ENCODE measurements around the gene CSRNP2. TPM values are rescaled to one million over a fixed set of nuclear protein-coding genes. Genes with fewer than 3 reads are reported as not detected.

Gene CSRNP2
- total and polyA plus RNA-seq, 2 donors (not counting 3 experiments of a cell fraction or from before 2014, with no cell fraction given) = 24.2 to 49.7 TPM

DNA sequence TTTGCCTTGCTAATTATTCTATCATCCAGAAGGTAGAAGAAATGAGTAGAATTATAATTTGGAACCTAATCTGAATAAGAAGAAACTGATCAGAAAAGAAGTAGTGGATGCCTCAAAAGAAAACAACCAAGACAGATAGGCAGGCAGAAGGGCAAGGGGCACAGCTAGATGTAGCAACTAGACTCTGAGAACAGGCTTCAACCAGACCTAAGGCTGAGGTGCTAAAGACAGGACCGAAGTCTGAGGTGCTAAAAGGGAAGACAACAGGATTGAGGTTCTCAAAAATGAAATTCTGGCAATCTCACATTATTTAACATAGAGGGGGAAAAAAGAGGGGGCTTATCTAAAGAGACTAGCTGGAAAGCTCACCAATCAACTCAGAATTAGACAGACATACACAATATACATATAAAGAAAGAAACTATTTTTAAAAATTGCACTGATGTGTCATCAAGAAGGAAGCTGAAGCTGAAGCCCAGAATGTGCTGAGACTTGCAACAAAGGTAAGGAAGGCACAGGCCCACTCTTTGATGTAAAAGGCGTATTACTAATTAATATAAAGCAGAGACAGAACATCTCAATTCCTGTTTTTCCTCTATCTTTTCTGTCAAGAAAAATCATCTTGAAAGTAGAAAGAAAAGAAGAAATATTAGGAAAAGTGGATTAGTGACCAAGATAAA is 43.8 kb upstream of the CSRNP2 start:
- no peaks in the 10 kb centered on the region for H3K9me3 ChIP-seq (replicated peaks; ENCODE audit: control insufficient read depth, insufficient read depth, low read length)
- no TSS peak for BruUV-seq (replicated peaks)
- no peaks in the 10 kb centered on the region for H4K20me1 ChIP-seq (replicated peaks; ENCODE audit: control insufficient read depth, extremely low read depth, insufficient read depth, low read length)
- intact Hi-C loops (cut with micrococcal nuclease) (no loop called here), dilution Hi-C loops (cut with MboI; ENCODE audit: extremely low pct_ligation_motif_present, low sequenced_read_pairs) (no loop called here)
- POLR2A ChIA-PET = no interaction called here
- no peaks in the 10 kb centered on the region for H3K9me1 ChIP-seq (replicated peaks; ENCODE audit: control insufficient read depth, extremely low read depth, insufficient read depth, low read length)
- no peak overlapping the region for H3K9ac ChIP-seq (replicated peaks; ENCODE audit: extremely low read depth, insufficient read depth, low read length)
- CTCF ChIA-PET = no interaction called here
- H3K79me2 ChIP-seq (ENCODE audit: control insufficient read depth, insufficient read depth, low read length) = no peaks in the 10 kb centered on the region
- TF ChIP-seq, protein P1, sequence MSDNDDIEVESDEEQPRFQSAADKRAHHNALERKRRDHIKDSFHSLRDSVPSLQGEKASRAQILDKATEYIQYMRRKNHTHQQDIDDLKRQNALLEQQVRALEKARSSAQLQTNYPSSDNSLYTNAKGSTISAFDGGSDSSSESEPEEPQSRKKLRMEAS (IDR thresholded peaks at IDR 0.05; ENCODE audit: insufficient read depth, insufficient read length) = no peak
- TF ChIP-seq, protein P2, sequence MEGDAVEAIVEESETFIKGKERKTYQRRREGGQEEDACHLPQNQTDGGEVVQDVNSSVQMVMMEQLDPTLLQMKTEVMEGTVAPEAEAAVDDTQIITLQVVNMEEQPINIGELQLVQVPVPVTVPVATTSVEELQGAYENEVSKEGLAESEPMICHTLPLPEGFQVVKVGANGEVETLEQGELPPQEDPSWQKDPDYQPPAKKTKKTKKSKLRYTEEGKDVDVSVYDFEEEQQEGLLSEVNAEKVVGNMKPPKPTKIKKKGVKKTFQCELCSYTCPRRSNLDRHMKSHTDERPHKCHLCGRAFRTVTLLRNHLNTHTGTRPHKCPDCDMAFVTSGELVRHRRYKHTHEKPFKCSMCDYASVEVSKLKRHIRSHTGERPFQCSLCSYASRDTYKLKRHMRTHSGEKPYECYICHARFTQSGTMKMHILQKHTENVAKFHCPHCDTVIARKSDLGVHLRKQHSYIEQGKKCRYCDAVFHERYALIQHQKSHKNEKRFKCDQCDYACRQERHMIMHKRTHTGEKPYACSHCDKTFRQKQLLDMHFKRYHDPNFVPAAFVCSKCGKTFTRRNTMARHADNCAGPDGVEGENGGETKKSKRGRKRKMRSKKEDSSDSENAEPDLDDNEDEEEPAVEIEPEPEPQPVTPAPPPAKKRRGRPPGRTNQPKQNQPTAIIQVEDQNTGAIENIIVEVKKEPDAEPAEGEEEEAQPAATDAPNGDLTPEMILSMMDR (IDR thresholded peaks at IDR 0.05; ENCODE audit: extremely low read depth in 1 of 2, insufficient read depth in 1 of 2, low read depth in 1 of 2, low read length in 2 of 2) = no peak
- TF ChIP-seq JUN (IDR thresholded peaks at IDR 0.05; ENCODE audit: borderline replicate concordance, insufficient read depth, insufficient read length, low read depth) = no peak
- no peak for TF ChIP-seq POLR2A (IDR thresholded peaks at IDR 0.05; ENCODE audit: low read depth, low read length)
- TF ChIP-seq POLR2AphosphoS5 (IDR thresholded peaks at IDR 0.05; ENCODE audit: insufficient read depth, low read depth, low read length) = no peak
- TF ChIP-seq MYC (IDR thresholded peaks at IDR 0.05; ENCODE audit: low read depth, low read length) = no peak
- TF ChIP-seq EZH2 (IDR thresholded peaks at IDR 0.05; ENCODE audit: borderline replicate concordance, low read depth, low read length, severe bottlenecking) = no peak
- no peak for TF ChIP-seq FOS (IDR thresholded peaks at IDR 0.05; ENCODE audit: borderline replicate concordance, insufficient read depth, low read length)
- no peak overlapping the region for H3K27ac ChIP-seq (ENCODE audit: insufficient read depth, low read depth, low read length)
- DNase-seq (ENCODE audit: low read depth, low spot score) = no peak
- H3K4me3 ChIP-seq (replicated peaks in 1 of 3; ENCODE audit: insufficient read depth in 1 of 3, low read depth in 1 of 3, low read length in 3 of 3) = no peak overlapping the region
- no peak overlapping the region for H2AFZ ChIP-seq (ENCODE audit: low read depth, low read length)
- no peaks in the 10 kb centered on the region for H3K27me3 ChIP-seq (ENCODE audit: control insufficient read depth in 2 of 2, insufficient read depth in 2 of 2, low read length in 2 of 2)
- no peak overlapping the region for H3K4me2 ChIP-seq (ENCODE audit: insufficient read depth, low read length)
- H3K4me1 ChIP-seq (ENCODE audit: control insufficient read depth, extremely low read depth, insufficient read depth, low read length) = no peaks in the 10 kb centered on the region
- peaks cover 4 to 6% of the 10 kb centered on the region in 2 experiments for H3K36me3 ChIP-seq (ENCODE audit: control insufficient read depth in 2 of 2, extremely low read depth in 1 of 2, insufficient read depth in 2 of 2, low read length in 2 of 2)
- FAIRE-seq = no peak
